DOHH2 (cell line): ENCODE measurements around the gene WSCD2.

ENCODE experiments used
- EZH2phosphoT487 ChIP-seq: fragments of 200-600 bp; sonication (generic); IDR thresholded peaks from 2 replicates; pipeline ENCODE4 v1.6.1; 2017; ENCODE audit warnings: borderline replicate concordance, mild to moderate bottlenecking, antibody characterized with exemption, low read length, moderate library complexity, mixed read lengths
- TF ChIP-seq, protein P1 (sequence below): fragments of 200-600 bp; sonication (generic); IDR thresholded peaks from one replicate; pipeline ENCODE4 v1.5.1; 2014; ENCODE audit warnings: antibody characterized with exemption, mild to moderate bottlenecking, low read depth, low read length; ENCODE audit not compliant: poor library complexity, severe bottlenecking

- TF ChIP-seq, protein P1, sequence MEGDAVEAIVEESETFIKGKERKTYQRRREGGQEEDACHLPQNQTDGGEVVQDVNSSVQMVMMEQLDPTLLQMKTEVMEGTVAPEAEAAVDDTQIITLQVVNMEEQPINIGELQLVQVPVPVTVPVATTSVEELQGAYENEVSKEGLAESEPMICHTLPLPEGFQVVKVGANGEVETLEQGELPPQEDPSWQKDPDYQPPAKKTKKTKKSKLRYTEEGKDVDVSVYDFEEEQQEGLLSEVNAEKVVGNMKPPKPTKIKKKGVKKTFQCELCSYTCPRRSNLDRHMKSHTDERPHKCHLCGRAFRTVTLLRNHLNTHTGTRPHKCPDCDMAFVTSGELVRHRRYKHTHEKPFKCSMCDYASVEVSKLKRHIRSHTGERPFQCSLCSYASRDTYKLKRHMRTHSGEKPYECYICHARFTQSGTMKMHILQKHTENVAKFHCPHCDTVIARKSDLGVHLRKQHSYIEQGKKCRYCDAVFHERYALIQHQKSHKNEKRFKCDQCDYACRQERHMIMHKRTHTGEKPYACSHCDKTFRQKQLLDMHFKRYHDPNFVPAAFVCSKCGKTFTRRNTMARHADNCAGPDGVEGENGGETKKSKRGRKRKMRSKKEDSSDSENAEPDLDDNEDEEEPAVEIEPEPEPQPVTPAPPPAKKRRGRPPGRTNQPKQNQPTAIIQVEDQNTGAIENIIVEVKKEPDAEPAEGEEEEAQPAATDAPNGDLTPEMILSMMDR = no peak
- TF ChIP-seq EZH2phosphoT487 = no peak
These were observed 37.4 kb downstream of the WSCD2 start for GRCh38 chr12:108166505-108166904.
